Ramos (cell line): ENCODE results near the gene CBR4.
"Not testable (repeated sequence)": the region's sequence is repeated elsewhere in the genome, so short reads cannot be mapped to it uniquely, and the experiment has no call there.

Source experiments
- in situ Hi-C: fragments of 300-500 bp; cut with MboI; formaldehyde crosslinking; loops from one replicate; pipeline ENCODE4 v1.14.3; 2022; ENCODE audit warnings: low sequenced_read_pairs; ENCODE audit not compliant: unreplicated experiment

The CBR4 gene

GRCh38 chr4:168998596-168998995 is 11.5 kb downstream of the CBR4 start:
- in situ Hi-C loops: no loop called here

- in situ Hi-C loops: no loop called here
Measured at GRCh38 chr4:168995537-168996295, 14.3 kb downstream of the CBR4 start.

- in situ Hi-C loops: no loop called here
Measured at GRCh38 chr4:168994958-168995357, 15.1 kb downstream of the CBR4 start.

DNA sequence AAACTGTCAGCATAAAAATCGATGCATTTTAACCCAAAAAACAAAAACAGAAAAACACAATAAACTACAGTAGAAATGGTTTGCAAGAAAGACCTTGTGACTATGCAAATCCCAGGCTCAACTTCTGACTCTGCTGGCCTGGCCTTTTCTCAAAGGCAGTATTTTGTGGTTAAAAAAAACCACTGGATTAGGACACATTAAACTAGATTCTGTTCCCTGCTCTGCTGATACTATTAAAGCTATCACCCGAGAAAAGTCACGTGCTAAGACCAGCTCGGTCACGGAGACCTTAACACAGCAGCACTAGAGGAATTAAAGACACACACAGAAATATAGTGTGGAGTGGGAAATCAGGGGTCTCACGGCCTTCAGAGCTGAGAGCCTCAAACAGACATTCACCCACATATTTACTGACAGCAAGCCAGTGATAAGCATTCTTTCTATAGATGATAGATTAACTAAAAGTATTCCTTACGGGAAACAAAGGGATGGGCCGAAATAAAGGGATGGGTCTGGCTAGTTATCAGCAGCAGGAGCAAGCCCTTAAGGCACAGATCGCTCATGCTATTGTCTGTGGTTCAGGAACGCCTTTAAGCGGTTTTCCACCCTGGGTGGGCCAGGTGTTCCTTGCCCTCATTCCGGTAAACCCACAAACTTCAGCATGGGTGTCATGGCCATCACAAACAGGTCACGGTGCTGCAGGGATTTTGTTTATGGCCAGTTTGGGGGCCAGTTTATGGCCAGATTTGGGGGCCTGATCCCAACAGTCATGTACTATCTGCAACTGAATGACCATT is 16.1 kb downstream of the CBR4 start:
- in situ Hi-C loops: no loop called here

DNA sequence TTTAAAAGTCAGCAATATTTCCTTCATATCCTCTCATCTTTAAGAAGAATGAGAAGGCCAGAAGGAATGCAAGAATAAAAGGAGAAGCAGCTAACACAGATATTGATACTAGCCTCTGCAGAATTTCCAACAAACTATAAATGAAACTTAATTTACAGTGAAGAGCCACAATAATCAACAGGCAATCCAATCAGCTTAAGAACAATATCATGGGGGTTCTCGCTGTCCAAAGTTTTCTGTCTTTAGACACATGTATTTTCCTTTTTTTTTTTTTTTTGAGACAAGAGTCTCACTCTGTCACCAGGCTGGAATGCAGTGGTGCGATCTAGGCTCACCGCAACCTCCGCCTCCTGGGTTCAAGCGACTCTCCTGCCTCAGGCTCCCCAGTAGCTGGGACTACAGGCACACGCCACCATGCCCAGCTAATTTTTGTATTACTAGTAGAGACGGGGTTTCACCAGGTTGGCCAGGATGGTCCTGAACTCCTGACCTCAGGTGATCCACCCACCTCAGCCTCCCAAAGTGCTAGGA is 17.0 kb downstream of the CBR4 start:
- in situ Hi-C loops: not testable (repeated sequence)

- in situ Hi-C loops: no loop called here
Measured at GRCh38 chr4:168981942-168982341, 28.1 kb downstream of the CBR4 start.

GRCh38 chr4:168981460-168981859 is 28.6 kb downstream of the CBR4 start:
- in situ Hi-C loops: no loop called here

DNA sequence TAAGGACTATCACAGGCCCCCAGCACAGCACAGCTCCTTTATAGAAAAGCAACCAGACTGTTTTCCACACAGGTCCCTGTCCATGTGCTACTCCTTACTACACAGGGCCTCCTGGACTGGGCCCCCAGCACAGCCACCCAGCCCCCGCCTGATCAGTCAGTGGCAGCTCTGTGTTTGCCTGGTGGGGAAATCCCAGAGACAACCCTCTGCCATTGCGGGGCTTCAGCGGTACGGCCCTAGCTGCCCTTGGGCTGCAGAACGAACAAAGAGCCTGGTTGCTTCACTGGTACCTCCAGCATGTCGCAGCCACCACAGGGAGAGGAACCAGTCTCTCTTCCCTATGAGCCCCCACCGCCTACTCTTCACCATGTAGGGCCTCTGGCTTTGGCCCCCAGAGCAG is 30.7 kb downstream of the CBR4 start:
- in situ Hi-C loops: no loop called here

GRCh38 chr4:168978001-168978700 is 31.9 kb downstream of the CBR4 start:
- in situ Hi-C loops: no loop called here

- in situ Hi-C loops: no loop called here
Measured at GRCh38 chr4:168972596-168972995, 37.5 kb downstream of the CBR4 start.

- in situ Hi-C loops: no loop called here
Measured at GRCh38 chr4:168960716-168961115, 49.3 kb downstream of the CBR4 start.

DNA sequence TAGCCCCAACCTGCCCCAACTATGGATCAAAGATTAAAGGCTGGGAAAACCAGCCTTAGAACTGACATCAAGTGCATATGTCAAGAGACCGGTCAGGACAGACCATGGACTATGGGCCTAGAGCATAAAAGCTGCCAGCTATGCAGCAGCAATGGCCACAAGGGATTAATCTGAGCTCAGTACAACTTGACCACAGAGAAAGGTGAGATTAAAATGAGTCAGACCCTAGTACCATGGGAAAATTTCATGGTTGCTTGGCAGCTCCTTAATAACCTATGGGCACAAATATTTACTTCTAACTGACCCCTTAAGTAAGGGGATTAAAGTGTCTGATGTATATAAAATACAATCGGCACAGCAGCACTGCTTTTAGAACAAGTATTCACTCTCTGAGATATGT is 54.4 kb downstream of the CBR4 start:
- in situ Hi-C loops: no loop called here

DNA sequence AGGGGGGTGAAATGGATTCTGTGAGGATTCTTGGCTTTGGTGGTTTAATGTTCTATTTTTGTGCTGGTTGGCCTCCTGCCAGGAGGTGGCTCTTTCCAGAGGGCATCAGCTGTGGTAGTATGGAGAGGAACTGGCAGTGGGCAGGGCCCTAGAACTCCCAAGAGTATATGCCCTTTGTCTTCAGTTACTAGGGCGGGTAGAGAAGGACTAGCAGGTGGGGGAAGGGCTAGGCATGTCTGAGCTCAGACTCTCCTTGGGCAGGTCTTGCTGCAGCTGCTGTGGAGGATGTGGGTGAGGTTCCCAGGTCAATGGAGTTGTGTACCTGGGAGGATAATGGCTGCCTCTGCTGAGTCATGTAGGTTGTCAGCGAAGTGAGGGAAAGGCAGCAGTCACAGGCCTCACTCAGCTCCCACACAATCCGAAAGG is 57.2 kb downstream of the CBR4 start:
- in situ Hi-C loops: not testable (repeated sequence)

DNA sequence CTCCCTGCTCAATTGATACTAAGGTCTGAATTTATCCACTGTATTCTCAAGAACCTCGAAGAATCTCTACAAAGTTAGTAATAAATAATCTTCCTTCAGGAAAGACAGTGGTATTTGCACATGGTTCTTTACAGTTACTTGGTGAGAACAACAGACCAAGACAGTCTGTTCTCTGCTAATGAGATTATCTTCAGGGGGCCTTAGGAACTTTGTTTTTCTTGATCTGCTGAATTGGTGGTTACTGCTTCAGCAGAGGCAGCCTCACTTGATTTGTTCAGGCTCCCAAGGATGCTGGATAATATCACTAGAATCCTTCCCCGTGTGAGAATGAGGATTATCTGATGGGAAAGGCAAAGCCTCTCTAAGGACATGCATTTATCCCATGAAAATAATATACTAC is 64.8 kb downstream of the CBR4 start:
- in situ Hi-C loops: no loop called here

DNA sequence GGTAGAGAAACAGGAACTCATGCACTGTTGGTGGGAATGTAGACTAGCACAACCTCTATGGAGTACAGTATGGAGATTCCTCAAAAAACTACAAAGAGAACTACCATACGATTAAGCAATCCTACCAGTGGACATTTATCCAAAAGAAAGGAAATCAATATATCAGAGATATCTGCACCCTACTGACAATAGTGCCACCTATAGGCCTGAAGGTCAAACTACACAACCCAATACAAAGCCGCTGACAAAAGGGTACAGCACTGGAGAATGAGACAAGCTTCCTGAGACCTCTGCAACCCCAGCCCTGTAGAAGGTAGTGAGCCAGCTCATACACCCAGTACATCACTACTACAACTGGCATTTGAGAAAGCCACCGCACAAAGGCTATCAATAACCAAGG is 67.1 kb downstream of the CBR4 start:
- in situ Hi-C loops: no loop called here
